Endothelial cell of umbilical vein (primary cell): Measurements from ENCODE around the gene GTF2H1. TPM values are rescaled to one million over a fixed set of nuclear protein-coding genes. Genes with fewer than 3 reads are reported as not detected.

Source experiments
- BruUV-seq: library from RNA; stranded (reverse); fragments of 400-500 nt; replicated peaks from 2 replicates; lab custom pipeline; 2021; lab: Mats Ljungman, UMichigan
- CTCF ChIA-PET: fragments of 300-600, 350-600 bp; sonication (Branson Sonifier 250); formaldehyde crosslinking; loops from one replicate; lab custom pipeline; 2021; ENCODE audit warnings: antibody characterized with exemption, inconsistent platforms; lab: Charles Lee
- POLR2A ChIA-PET: fragments of 300-600, 350-600 bp; sonication (Branson Sonifier 250); formaldehyde crosslinking; loops from one replicate; lab custom pipeline; 2021; ENCODE audit warnings: antibody characterized with exemption, inconsistent platforms; lab: Charles Lee
- DNase-seq: peaks from one replicate; pipeline ENCODE4 v3.0.0-alpha.2; 2011; ENCODE audit warnings: low read depth, low spot score
- FAIRE-seq: peaks from 2 replicates; lab custom pipeline; 2011; peaks lifted over from hg19 to GRCh38; lab: Jason Lieb, UNC
- H2AFZ ChIP-seq: 2 replicates; pipeline ENCODE4 v1.6.0; 2012; ENCODE audit warnings: low read depth, low read length, control low read depth, inconsistent platforms
- H3K27ac ChIP-seq: 2 replicates; pipeline ENCODE4 v1.5.1; 2011; ENCODE audit warnings: low read depth, mild to moderate bottlenecking, control low read depth, low read length, moderate library complexity; ENCODE audit not compliant: insufficient read depth
- H3K27me3 ChIP-seq, 2 experiments: 2 replicates each; pipeline versions ENCODE4 v1.6.0 to v1.6.1; 2011; ENCODE audit warnings: low read length in 2 of 2, mixed read lengths in 1 of 2; ENCODE audit not compliant: control insufficient read depth in 2 of 2, insufficient read depth in 2 of 2
- H3K36me3 ChIP-seq, 2 experiments: 2 replicates in 1 of 2; 3 replicates in 1 of 2; pipeline ENCODE4 v1.5.1; 2011; ENCODE audit warnings: low read length in 2 of 2, mild to moderate bottlenecking in 1 of 2, moderate library complexity in 1 of 2; ENCODE audit not compliant: control insufficient read depth in 2 of 2, insufficient read depth in 2 of 2; ENCODE audit errors: extremely low read depth in 1 of 2
- H3K4me1 ChIP-seq: 3 replicates; pipeline ENCODE4 v1.5.1; 2011; ENCODE audit warnings: mild to moderate bottlenecking, low read length; ENCODE audit not compliant: control insufficient read depth, insufficient read depth; ENCODE audit errors: extremely low read depth
- H3K4me2 ChIP-seq: 2 replicates; pipeline ENCODE4 v1.6.1; 2011; ENCODE audit warnings: low read length, control low read depth, mixed read lengths; ENCODE audit not compliant: insufficient read depth
- H3K4me3 ChIP-seq, 3 experiments: fragments of 200-600 bp in 1 of 3; sonication (generic), shearing (Covaris generic) in 1 of 3; replicated peaks in 1 of 3; 2 replicates each; pipeline ENCODE4 v1.5.1; 2011 to 2016; ENCODE audit warnings: control low read depth in 3 of 3, low read length in 3 of 3, mild to moderate bottlenecking in 2 of 3, inconsistent platforms in 1 of 3, low read depth in 1 of 3, moderate library complexity in 1 of 3; ENCODE audit not compliant: insufficient read depth in 1 of 3
- H3K79me2 ChIP-seq: 2 replicates; pipeline ENCODE4 v1.6.0; 2012; ENCODE audit warnings: low read length, inconsistent platforms; ENCODE audit not compliant: control insufficient read depth, insufficient read depth
- H3K9ac ChIP-seq: replicated peaks from 2 replicates; pipeline ENCODE3; 2011; ENCODE audit warnings: low read length, control low read depth; ENCODE audit not compliant: insufficient read depth; ENCODE audit errors: extremely low read depth
- H3K9me1 ChIP-seq: replicated peaks from 3 replicates; pipeline ENCODE4 v1.6.0; 2011; ENCODE audit warnings: mild to moderate bottlenecking, low read length; ENCODE audit not compliant: control insufficient read depth, insufficient read depth; ENCODE audit errors: extremely low read depth
- H3K9me3 ChIP-seq: replicated peaks from 2 replicates; pipeline ENCODE4 v1.5.1; 2012; ENCODE audit warnings: low read length, inconsistent platforms; ENCODE audit not compliant: control insufficient read depth, insufficient read depth
- H4K20me1 ChIP-seq: replicated peaks from 2 replicates; pipeline ENCODE3; 2011; ENCODE audit warnings: mild to moderate bottlenecking, low read length; ENCODE audit not compliant: control insufficient read depth, insufficient read depth; ENCODE audit errors: extremely low read depth
- EZH2 ChIP-seq: IDR thresholded peaks from 2 replicates; pipeline ENCODE4 v1.6.1; 2012; ENCODE audit warnings: borderline replicate concordance, low read depth, mild to moderate bottlenecking, moderate library complexity, low read length, inconsistent platforms; ENCODE audit not compliant: severe bottlenecking
- FOS ChIP-seq: IDR thresholded peaks from 2 replicates; pipeline ENCODE4 v1.6.1; 2011; ENCODE audit warnings: mild to moderate bottlenecking, low read length, moderate library complexity, borderline replicate concordance; ENCODE audit not compliant: insufficient read depth
- GATA2 ChIP-seq: IDR thresholded peaks from 2 replicates; pipeline ENCODE4 v1.7.0; 2011; ENCODE audit warnings: low read depth, mild to moderate bottlenecking, moderate library complexity, mixed read lengths, low read length; ENCODE audit not compliant: insufficient read length, insufficient read depth
- JUN ChIP-seq: IDR thresholded peaks from 2 replicates; pipeline ENCODE4 v1.6.1; 2011; ENCODE audit warnings: borderline replicate concordance, low read depth; ENCODE audit not compliant: insufficient read length, insufficient read depth
- MYC ChIP-seq: IDR thresholded peaks from one replicate; pipeline ENCODE4 v1.6.1; 2011; ENCODE audit warnings: mild to moderate bottlenecking, low read depth, low read length
- POLR2A ChIP-seq: IDR thresholded peaks from 2 replicates; pipeline ENCODE4 v1.6.1; 2012; ENCODE audit warnings: low read depth, mild to moderate bottlenecking, control low read depth, low read length
- POLR2AphosphoS5 ChIP-seq: IDR thresholded peaks from 2 replicates; pipeline ENCODE4 v1.6.1; 2012; ENCODE audit warnings: low read depth, mild to moderate bottlenecking, control low read depth, low read length, moderate library complexity; ENCODE audit not compliant: insufficient read depth
- dilution Hi-C: fragments of 300-500 bp; cut with MboI; formaldehyde crosslinking; loops from one replicate; pipeline ENCODE4 v1.15.0; 2019; ENCODE audit warnings: low sequenced_read_pairs; ENCODE audit not compliant: extremely low pct_ligation_motif_present
- intact Hi-C: fragments of 100-400 bp; cut with micrococcal nuclease; formaldehyde crosslinking; loops from one replicate; pipeline ENCODE4 v1.10.0; 2022
- polyA plus RNA-seq, 4 experiments: library from polyadenylated mRNA; depleted of rRNA in 3 of 4; stranded (reverse) in 3 of 4; unstranded in 1 of 4; fragments of >200 nt; gene quantifications; 2 replicates each; pipeline versions ENCODE4 v1.2.1 to v1.2.3, GENCODE V29; 2011 to 2012; ENCODE audit warnings: missing spikeins in 1 of 4
- total RNA-seq: library from RNA; stranded (reverse); gene quantifications from 2 replicates; pipeline ENCODE4 v1.2.3, GENCODE V29; 2021
- TF ChIP-seq, protein P1 (sequence below), 2 donors: IDR thresholded peaks; 1 replicate in 1 of 2; 2 replicates in 1 of 2; pipeline ENCODE4 v1.5.1; 2011; ENCODE audit warnings: low read length in 2 of 2, mild to moderate bottlenecking in 2 of 2, moderate library complexity in 2 of 2, control low read depth in 1 of 2, inconsistent platforms in 1 of 2, low read depth in 1 of 2; ENCODE audit not compliant: insufficient read depth in 1 of 2; ENCODE audit errors: extremely low read depth in 1 of 2
- TF ChIP-seq, protein P2 (sequence below): IDR thresholded peaks from 2 replicates; pipeline ENCODE4 v1.6.1; 2011; ENCODE audit not compliant: insufficient read depth, insufficient read length

GTF2H1 gene
- total and polyA plus RNA-seq, 2 donors (not counting 3 experiments of a cell fraction or from before 2014, with no cell fraction given): 15.7 to 47.7 TPM

DNA sequence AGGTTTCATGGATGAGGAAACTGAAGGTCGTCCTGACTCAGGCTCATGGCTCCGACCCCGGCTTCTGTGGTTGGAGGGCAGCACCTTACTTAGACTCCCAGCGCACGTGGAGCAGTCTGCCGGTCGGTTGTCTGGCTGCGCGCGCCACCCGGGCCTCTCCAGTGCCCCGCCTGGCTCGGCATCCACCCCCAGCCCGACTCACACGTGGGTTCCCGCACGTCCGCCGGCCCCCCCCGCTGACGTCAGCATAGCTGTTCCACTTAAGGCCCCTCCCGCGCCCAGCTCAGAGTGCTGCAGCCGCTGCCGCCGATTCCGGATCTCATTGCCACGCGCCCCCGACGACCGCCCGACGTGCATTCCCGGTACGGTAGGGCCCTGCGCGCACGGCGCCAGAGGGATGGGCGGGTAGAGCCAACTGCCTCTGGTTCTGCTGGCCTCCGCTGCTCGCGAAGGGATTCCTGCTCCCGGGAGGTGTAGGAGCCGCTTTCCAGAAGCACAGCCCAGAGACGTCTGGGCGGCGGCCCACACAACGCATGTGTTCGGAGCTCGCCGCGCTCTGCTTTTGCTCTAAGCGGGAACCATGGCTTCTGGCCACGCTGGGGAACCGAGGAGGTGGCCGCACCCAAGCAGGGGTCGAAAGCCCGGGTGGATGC is 72.0 kb downstream of the GTF2H1 start, which contains the start of gene LDHA:
LDHA (plus strand) TSS at position 289 of the 653 bp plus-strand sequence. CDS start 2,280 bp downstream, outside the sequence.
- H3K4me1 ChIP-seq: peaks cover 18% of the 10 kb centered on the region
- DNase-seq (peak; percentile 93), FAIRE-seq (peak; percentile 85)
- no peaks in the 10 kb centered on the region for H4K20me1 ChIP-seq
- ChIA-PET CTCF (interaction anchor here (1.0 to 3.8 kb wide), 7 partner anchors 11 to 151 kb away, joined by 3 to 27 read pairs (median 5); partner anchors contain the start of genes GTF2H1 and HPS5), POLR2A (interaction anchor here (0.6 to 2.5 kb wide), 7 partner anchors 11 to 1318 kb away, joined by 3 to 31 read pairs (median 11); partner anchors contain the start of genes HPS5, LDHC, NAV2 and TSG101)
- H3K9ac ChIP-seq: peak within 1 kb of the TSS; percentile 83
- TSS peak; percentile 69 for BruUV-seq
- no peaks in the 10 kb centered on the region for H3K9me3 ChIP-seq
- TF ChIP-seq GATA2: no peak
- peak; percentile 99 for TF ChIP-seq POLR2AphosphoS5
- TF ChIP-seq FOS: peak; percentile 42
- TF ChIP-seq MYC: peak; percentile 89
- TF ChIP-seq, protein P1, sequence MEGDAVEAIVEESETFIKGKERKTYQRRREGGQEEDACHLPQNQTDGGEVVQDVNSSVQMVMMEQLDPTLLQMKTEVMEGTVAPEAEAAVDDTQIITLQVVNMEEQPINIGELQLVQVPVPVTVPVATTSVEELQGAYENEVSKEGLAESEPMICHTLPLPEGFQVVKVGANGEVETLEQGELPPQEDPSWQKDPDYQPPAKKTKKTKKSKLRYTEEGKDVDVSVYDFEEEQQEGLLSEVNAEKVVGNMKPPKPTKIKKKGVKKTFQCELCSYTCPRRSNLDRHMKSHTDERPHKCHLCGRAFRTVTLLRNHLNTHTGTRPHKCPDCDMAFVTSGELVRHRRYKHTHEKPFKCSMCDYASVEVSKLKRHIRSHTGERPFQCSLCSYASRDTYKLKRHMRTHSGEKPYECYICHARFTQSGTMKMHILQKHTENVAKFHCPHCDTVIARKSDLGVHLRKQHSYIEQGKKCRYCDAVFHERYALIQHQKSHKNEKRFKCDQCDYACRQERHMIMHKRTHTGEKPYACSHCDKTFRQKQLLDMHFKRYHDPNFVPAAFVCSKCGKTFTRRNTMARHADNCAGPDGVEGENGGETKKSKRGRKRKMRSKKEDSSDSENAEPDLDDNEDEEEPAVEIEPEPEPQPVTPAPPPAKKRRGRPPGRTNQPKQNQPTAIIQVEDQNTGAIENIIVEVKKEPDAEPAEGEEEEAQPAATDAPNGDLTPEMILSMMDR (IDR thresholded peaks at IDR 0.05; ENCODE audit: extremely low read depth in 1 of 2, insufficient read depth in 1 of 2, low read depth in 1 of 2, low read length in 2 of 2): no peak
- TF ChIP-seq JUN: no peak
- TF ChIP-seq, protein P2, sequence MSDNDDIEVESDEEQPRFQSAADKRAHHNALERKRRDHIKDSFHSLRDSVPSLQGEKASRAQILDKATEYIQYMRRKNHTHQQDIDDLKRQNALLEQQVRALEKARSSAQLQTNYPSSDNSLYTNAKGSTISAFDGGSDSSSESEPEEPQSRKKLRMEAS: peak; percentile 80
- TF ChIP-seq POLR2A: peak; percentile 99
- TF ChIP-seq EZH2: no peak
- peaks cover 39% of the 10 kb centered on the region for H3K79me2 ChIP-seq
- H3K9me1 ChIP-seq: no peaks in the 10 kb centered on the region
- peaks cover 2 to 9% of the 10 kb centered on the region in 2 experiments for H3K36me3 ChIP-seq
- peak within 1 kb of the TSS; percentile 84 for H3K4me2 ChIP-seq
- intact Hi-C loops (loop anchor here (1.0 to 10.0 kb wide), 5 partner anchors 10 to 1320 kb away; partner anchors contain the start of genes NAV2 and NCR3LG1), dilution Hi-C loops (no loop called here)
- peak within 1 kb of the TSS; percentile 85 for H2AFZ ChIP-seq
- H3K4me3 ChIP-seq: peak within 1 kb of the TSS; percentile 42 to 65 (median 64)
- H3K27me3 ChIP-seq: no peaks in the 10 kb centered on the region
- peak within 1 kb of the TSS; percentile 67 for H3K27ac ChIP-seq
